NCI-H146 (cell line): Measurements from ENCODE around the gene CX3CL1.

Source experiments
- DNase-seq: peaks from one replicate; lab custom pipeline; 2025; lab: John Stamatoyannopoulos, UW

The CX3CL1 gene

GRCh38 chr16:57405097-57405496 is 32.8 kb downstream of the CX3CL1 start:
- DNase-seq: no peak

- no peak for DNase-seq
Observed at GRCh38 chr16:57406881-57407280, 34.6 kb downstream of the CX3CL1 start.

DNA sequence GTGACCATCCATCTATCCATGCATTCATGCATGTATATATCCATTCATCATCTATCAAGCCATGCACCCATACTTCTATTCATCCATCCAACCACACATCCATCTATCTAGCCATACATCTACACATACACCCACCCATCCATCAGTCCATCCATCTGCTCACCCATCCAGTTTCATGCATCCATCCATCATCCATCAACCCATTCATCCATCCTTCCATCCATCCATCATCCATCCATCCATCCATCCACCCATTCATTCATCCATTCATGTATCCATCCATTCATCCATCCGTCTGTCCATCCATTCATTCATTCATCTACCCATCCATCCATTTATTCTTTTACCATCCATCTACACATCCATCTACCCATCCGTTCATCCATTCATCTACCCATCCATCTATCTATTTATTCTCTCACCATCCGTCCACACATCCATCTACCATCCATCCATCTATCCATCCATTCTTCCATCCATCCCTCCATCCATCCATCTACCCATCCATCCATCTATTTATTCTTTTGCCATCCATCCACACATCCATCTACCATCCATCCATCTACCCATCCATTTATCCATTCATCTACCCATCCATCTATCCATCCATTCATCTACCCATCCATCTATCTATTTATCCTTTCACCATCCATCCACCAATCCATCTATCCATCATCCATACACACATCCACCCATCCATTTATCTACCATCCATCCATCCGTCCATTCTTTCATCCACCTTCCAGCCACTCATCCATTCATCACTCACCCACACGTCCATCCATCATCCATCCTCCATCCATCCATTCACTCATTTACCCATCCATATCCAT is 35.4 kb downstream of the CX3CL1 start:
- DNase-seq: no peak

GRCh38 chr16:57409065-57409464 is 36.8 kb downstream of the CX3CL1 start:
- no peak for DNase-seq

DNA sequence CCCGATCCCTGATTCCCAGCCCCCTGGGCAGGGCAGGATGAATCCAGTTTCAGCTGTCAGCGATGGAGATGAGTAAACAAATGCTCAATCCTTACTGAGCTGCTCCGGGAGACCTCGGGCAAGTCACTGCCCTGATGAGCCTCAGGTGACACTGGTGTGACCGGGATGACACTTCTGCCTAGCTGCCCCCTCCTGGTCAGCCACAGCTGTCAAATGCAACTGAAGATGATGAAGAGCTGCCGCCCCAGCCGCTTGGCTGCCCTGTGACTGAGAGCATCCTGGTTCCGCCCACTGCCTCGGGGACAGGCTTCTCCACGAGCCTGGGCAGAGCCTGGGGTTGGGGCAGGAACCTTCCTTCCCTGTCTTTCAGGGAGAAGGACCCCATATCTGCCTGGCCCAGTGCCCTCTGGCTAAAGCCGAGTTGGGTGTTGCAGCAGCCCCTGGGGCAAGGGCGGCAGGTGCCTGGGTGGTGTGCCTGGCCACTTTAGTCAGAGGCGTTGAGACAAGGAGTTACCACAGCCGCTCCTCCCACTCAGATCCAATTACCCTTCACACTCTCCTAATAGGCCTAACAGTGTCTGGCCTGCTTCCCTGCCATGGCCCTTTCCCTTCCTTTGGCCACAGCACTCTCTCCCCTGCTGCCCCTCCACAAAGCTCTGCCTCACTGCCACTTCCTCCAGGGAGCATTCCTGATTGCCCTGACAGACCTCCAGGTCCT is 37.7 kb downstream of the CX3CL1 start:
- DNase-seq: no peak

GRCh38 chr16:57411362-57411976 is 39.2 kb downstream of the CX3CL1 start:
- DNase-seq: no peak

- DNase-seq: no peak
Observed at GRCh38 chr16:57412584-57412983, 40.3 kb downstream of the CX3CL1 start.

- DNase-seq: no peak
Observed at GRCh38 chr16:57413301-57413730, 41.0 kb downstream of the CX3CL1 start.

DNA sequence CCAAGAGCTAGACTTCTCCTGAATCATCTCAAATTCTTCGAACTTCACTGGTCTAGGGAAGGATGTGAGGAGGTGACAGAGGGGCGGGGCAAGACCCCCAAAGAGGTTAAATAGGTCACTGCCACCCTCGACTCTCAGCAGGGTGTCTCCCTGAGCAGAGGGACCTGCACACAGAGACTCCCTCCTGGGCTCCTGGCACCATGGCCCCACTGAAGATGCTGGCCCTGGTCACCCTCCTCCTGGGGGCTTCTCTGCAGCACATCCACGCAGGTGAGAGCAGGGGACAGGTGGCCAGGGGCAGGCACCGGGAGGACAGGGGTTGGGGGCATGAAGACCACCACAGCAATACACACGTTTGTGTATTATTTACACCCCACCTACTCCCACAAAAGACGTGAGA is 41.4 kb downstream of the CX3CL1 start:
- no peak for DNase-seq

GRCh38 chr16:57416084-57416483 is 43.8 kb downstream of the CX3CL1 start:
- DNase-seq: no peak

- no peak for DNase-seq
Observed at GRCh38 chr16:57419506-57419905, 47.2 kb downstream of the CX3CL1 start.

- peak; percentile 54 for DNase-seq
Observed at GRCh38 chr16:57422026-57422944, 50.0 kb downstream of the CX3CL1 start.

- no peak for DNase-seq
Observed at GRCh38 chr16:57423152-57423551, 50.9 kb downstream of the CX3CL1 start.

DNA sequence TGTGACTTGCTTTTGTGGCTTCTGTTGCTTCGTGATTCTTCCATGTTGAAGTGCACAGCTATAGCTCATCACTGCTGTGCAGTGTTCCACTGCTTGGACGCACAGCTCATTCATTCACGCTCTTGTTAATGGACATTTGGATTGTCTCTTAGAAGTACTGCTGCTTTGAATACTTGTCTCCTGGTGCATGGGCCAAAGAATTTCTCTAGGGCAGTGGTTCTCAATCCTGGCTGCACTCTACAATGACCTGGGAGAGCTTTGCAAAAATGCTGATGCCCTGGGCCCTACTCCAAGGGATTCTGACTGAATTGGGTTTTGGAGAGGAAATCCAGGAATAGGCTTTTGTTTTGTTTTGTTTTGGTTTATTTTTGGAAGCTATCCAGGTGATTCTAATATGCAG is 52.3 kb downstream of the CX3CL1 start:
- no peak for DNase-seq

DNA sequence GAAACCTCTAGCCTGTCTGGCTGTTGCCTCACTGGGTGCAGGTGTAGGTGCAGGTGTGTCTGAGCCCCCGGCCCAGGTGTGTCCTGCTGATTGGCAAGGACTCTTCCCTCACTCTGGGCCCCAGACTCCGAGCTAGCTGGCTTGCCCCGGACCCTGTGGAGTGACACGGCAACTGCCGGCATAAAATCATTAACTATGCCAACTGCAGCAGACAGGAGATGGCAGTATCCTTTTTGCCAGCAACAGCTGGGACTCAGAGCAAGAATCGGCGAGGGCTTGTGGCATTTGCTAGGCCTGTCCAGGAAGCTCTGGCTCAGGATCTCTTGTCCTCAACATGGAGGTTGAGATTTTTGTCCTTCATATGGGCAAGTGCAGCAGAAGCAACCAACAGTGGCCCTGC is 54.1 kb downstream of the CX3CL1 start:
- DNase-seq: no peak

DNA sequence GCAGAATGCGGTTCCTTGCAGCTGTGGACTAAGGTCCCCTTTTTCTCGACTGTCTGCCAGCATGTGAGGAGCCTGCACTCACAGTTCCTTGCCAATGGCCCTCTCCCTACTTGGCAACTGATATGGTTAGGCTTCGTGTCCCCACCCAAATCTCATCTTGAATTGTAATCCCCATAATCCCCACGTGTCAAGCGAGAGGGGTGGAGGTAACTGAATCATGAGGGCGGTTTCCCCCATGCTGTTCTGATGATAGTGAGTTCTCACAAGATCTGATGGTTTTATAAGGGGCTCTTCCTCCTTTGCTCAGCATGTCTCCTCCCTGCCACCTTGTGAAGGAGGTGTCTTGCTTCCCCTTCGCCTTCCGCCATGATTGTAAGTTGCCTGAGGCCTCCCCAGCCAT is 55.0 kb downstream of the CX3CL1 start:
- no peak for DNase-seq

- DNase-seq: no peak
Observed at GRCh38 chr16:57427824-57428223, 55.5 kb downstream of the CX3CL1 start.

GRCh38 chr16:57430955-57431354 is 58.7 kb downstream of the CX3CL1 start:
- DNase-seq: no peak

DNA sequence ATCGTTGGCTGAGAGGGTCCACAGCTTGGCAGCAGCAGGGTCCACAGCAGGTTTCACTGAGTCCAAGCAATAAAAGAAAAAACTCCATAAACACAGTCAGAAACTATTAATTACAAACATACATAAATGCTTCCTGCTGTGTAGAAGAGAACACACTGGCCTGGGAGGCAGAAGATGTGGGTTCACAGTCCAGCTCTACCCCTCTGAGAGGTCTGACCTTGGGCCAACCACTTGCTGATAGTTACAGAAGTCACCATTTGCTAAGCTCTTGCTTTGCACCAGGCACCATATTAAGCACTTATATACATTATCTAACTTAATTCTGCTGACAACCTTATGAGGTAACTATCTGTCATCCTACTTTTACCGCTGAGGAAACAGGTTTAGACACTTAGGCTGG is 60.2 kb downstream of the CX3CL1 start:
- DNase-seq: no peak

DNA sequence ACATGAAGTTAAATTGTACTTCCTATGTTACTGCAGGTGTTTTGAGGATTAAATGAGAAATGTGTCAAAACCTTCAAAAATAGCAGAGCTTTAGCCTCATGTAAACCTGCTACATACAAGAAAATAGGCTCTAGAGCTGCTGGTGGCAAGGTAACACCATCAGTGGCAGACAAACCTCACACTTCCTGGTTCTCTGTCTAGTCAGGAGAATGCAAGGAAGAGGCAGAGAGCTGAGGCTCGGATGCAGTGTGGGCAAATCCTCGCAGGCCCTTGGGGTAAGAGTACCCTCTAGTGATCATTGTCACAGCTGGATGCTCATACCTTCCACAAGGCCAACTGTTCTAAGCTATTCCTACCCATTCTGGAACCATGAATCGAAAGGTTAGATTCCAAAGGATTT is 60.7 kb downstream of the CX3CL1 start:
- no peak for DNase-seq

DNA sequence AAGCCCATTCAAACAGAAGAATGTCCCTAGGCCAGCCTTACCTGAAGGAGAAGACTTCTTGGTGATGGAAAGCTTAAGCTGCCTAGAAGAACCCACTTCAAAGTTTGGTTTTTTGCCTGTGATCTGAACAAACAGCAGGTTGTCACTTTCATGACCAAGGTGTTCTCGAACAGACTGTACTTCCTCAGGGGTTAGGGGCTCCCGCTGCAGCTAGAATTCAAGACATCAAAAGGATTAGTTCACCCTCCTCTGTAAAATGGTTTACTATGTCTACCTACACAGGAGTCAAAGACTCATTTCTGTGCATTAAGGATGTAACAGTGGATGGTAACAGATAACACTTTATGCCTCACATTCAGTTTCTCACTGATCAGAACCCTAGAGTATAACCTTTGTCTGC is 61.7 kb downstream of the CX3CL1 start:
- no peak for DNase-seq
